GM12878 (cell line): ENCODE results near the gene FBXL19. TPM values are rescaled to one million over a fixed set of nuclear protein-coding genes. Genes with fewer than 3 reads are reported as not detected.

Experiments
- ATAC-seq: fragments of 200-7000 bp; cut with Tn5 transposase; 3 replicates; pipeline ENCODE4 v1.9.1; 2020; ENCODE audit warnings: mild to moderate bottlenecking, moderate library complexity
- BruUV-seq: library from RNA; stranded (reverse); fragments of 400-500 nt; replicated peaks from 2 replicates; lab custom pipeline; 2021; lab: Mats Ljungman, UMichigan
- CTCF ChIA-PET: fragments of 300-600 bp; sonication (Branson Sonifier 250); formaldehyde crosslinking; extraction: SDS; loops from one replicate; lab custom pipeline; 2021; ENCODE audit warnings: inconsistent platforms; lab: Yijun Ruan, JAX
- POLR2A ChIA-PET: fragments of 350-600 bp; formaldehyde crosslinking; extraction: SDS; loops from one replicate; lab custom pipeline; 2021; ENCODE audit warnings: inconsistent platforms; lab: Charles Lee
- RAD21 ChIA-PET: fragments of 300-600 bp; sonication (Branson Sonifier 250); formaldehyde crosslinking; loops from one replicate; lab custom pipeline; 2023; ENCODE audit warnings: antibody characterized with exemption; ENCODE audit not compliant: unreplicated experiment; lab: Charles Lee
- SMC1A ChIA-PET: fragments of 300-600 bp; sonication (Branson Sonifier 250); formaldehyde crosslinking; loops from one replicate; lab custom pipeline; 2023; ENCODE audit not compliant: unreplicated experiment, uncharacterized antibody; lab: Charles Lee
- DNase-seq: peaks from one replicate; pipeline ENCODE4 v3.0.0-alpha.2; 2011; ENCODE audit warnings: low read depth, low spot score
- FAIRE-seq: peaks from 3 replicates; lab custom pipeline; 2011; peaks lifted over from hg19 to GRCh38; lab: Jason Lieb, UNC
- H2AFZ ChIP-seq: 2 replicates; pipeline ENCODE4 v1.6.0; 2011; ENCODE audit warnings: low read depth, low read length, control low read depth; ENCODE audit not compliant: control insufficient read depth
- H3K27ac ChIP-seq: 2 replicates; pipeline ENCODE4 v1.5.1; 2011; ENCODE audit warnings: control low read depth; ENCODE audit not compliant: control insufficient read depth, insufficient read depth
- H3K27me3 ChIP-seq, 2 experiments: replicated peaks in 1 of 2; 2 replicates each; pipeline versions ENCODE4 v1.6.0 to v1.6.1; 2011; ENCODE audit warnings: low read length in 1 of 2; ENCODE audit not compliant: control insufficient read depth in 2 of 2, insufficient read depth in 2 of 2
- H3K36me3 ChIP-seq, 2 experiments: 2 replicates each; pipeline ENCODE4 v1.5.1; 2011; ENCODE audit warnings: low read length in 1 of 2; ENCODE audit not compliant: control insufficient read depth in 2 of 2, insufficient read depth in 2 of 2
- H3K4me1 ChIP-seq: 2 replicates; pipeline ENCODE4 v1.6.1; 2011; ENCODE audit warnings: mild to moderate bottlenecking, low read length, moderate library complexity, mixed read lengths; ENCODE audit not compliant: control insufficient read depth, insufficient read depth
- H3K4me2 ChIP-seq: 2 replicates; pipeline ENCODE4 v1.6.0; 2011; ENCODE audit warnings: control low read depth; ENCODE audit not compliant: control insufficient read depth, insufficient read depth
- H3K4me3 ChIP-seq: fragments of 200-600 bp; sonication (generic); 2 replicates; pipeline ENCODE4 v1.5.1; 2016
- H3K79me2 ChIP-seq: 2 replicates; pipeline ENCODE4 v1.6.0; 2011; ENCODE audit warnings: low read length; ENCODE audit not compliant: control insufficient read depth, insufficient read depth
- H3K9ac ChIP-seq: 2 replicates; pipeline ENCODE4 v1.8.0; 2011; ENCODE audit warnings: low read length, control low read depth, mixed read lengths; ENCODE audit not compliant: control insufficient read depth, insufficient read depth
- H3K9me3 ChIP-seq: replicated peaks from 3 replicates; pipeline ENCODE4 v1.5.1; 2011; ENCODE audit warnings: mild to moderate bottlenecking, low read length; ENCODE audit not compliant: control insufficient read depth, insufficient read depth
- H4K20me1 ChIP-seq: 2 replicates; pipeline ENCODE4 v1.6.0; 2011; ENCODE audit not compliant: control insufficient read depth, insufficient read depth
- ATF7 ChIP-seq: fragments of 450-650 bp; IDR thresholded peaks from 2 replicates; pipeline ENCODE4 v1.6.1; 2016; ENCODE audit warnings: low read depth, mild to moderate bottlenecking
- CREM ChIP-seq: IDR thresholded peaks from 2 replicates; pipeline ENCODE4 v1.6.1; 2014; ENCODE audit warnings: antibody characterized with exemption, low read depth
- ELK1 ChIP-seq: IDR thresholded peaks from 2 replicates; pipeline ENCODE4 v1.6.1; 2012; ENCODE audit warnings: low read depth, low read length, improper control_type of control experiment
- HDAC6 ChIP-seq: fragments of 200-600 bp; sonication (generic); IDR thresholded peaks from one replicate; pipeline ENCODE4 v1.8.0; 2017; ENCODE audit warnings: antibody characterized with exemption; ENCODE audit not compliant: unreplicated experiment
- JUND ChIP-seq: IDR thresholded peaks from 2 replicates; pipeline ENCODE4 v1.6.1; 2012; ENCODE audit warnings: low read depth, mild to moderate bottlenecking, low read length, improper control_type of control experiment, moderate library complexity
- KDM1A ChIP-seq: fragments of 200-600 bp; sonication (generic); IDR thresholded peaks from 2 replicates; pipeline ENCODE4 v1.6.1; 2016; ENCODE audit warnings: borderline replicate concordance
- NR2C1 ChIP-seq: fragments of 450-650 bp; IDR thresholded peaks from 2 replicates; pipeline ENCODE4 v1.6.1; 2017; ENCODE audit warnings: antibody characterized with exemption, mild to moderate bottlenecking, moderate library complexity
- POLR2AphosphoS2 ChIP-seq: IDR thresholded peaks from 2 replicates; pipeline ENCODE4 v1.6.1; 2011; ENCODE audit warnings: low read depth, mild to moderate bottlenecking, low read length, improper control_type of control experiment, moderate library complexity
- TCF7 ChIP-seq: IDR thresholded peaks from 2 replicates; pipeline ENCODE4 v1.6.1; 2014; ENCODE audit warnings: antibody characterized with exemption, borderline replicate concordance
- ZNF217 ChIP-seq: fragments of 450-650 bp; IDR thresholded peaks from 2 replicates; pipeline ENCODE4 v1.6.1; 2017; ENCODE audit warnings: antibody characterized with exemption, mild to moderate bottlenecking
- in situ Hi-C: fragments of 300-500 bp; cut with MboI; formaldehyde crosslinking; loops from 9 replicates; pipeline ENCODE4 v1.14.3; 2018; ENCODE audit warnings: mixed read lengths
- intact Hi-C: fragments of 100-400 bp; cut with micrococcal nuclease; formaldehyde crosslinking; loops from one replicate; pipeline ENCODE4 v1.14.2; 2022; ENCODE audit not compliant: unreplicated experiment
- polyA plus RNA-seq, 11 experiments: library from polyadenylated mRNA; depleted of rRNA in 4 of 11; unstranded in 6 of 11; stranded (reverse) in 5 of 11; fragments of >200 nt; fragmentation: Nextera tagmentation in 4 of 11; fragmentation: Illumina TruSeq in 1 of 11; extraction: Ambion mirVana in 4 of 11; extraction: Trizol in 1 of 11; gene quantifications; 1 replicate in 1 of 11; 2 replicates in 10 of 11; pipeline versions ENCODE4 v1.2.1 to v1.2.3, GENCODE V29; 2011 to 2016; ENCODE audit warnings: inconsistent platforms in 2 of 11, missing spikeins in 2 of 11, low read depth in 1 of 11
- total RNA-seq, 4 experiments: library from RNA; depleted of rRNA in 3 of 4; stranded (reverse); fragments of >200 nt in 3 of 4; fragmentation: Illumina TruSeq in 1 of 4; extraction: Trizol in 1 of 4; gene quantifications; 2 replicates each; pipeline versions ENCODE4 v1.2.1 to v1.2.3, GENCODE V29; 2013 to 2021

FBXL19 gene
- total and polyA plus RNA-seq, 10 of the 15 experiments (the other 5 are each of a cell fraction or from before 2014, with no cell fraction given) = 0.02 to 32.1 (median 6.8) TPM; not detected in 1

DNA sequence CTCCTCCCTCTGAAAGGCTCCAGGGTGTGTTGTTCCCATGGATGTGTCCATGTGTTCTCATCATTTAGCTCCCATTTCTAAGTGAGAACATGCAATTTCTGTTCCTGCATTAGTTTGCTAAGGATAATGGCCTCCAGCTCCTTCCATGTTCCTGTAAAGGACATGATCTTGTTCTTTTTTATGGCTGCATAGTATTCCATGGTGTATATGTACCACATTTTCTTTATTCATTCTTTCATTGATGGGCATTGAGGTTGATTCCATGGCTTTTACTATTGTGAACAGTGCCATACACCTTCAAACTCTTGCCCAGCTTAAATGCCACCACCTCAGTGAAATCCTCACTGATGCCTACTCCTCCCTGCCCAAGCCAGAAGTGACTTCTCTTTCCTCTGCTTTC lies 21.0 kb downstream of the FBXL19 start:
- no peak for DNase-seq
- Histone ChIP-seq H3K79me2 (peaks cover 5% of the 10 kb centered on the region), H3K9ac (no peak overlapping the region), H2AFZ (no peak overlapping the region), H3K27me3 (no peaks in the 10 kb centered on the region), H3K27ac (no peak overlapping the region), H3K36me3 (peaks cover 1 to 7% of the 10 kb centered on the region in 2 experiments; a peak in 2 of 4 replicates), H3K4me3 (no peak overlapping the region), H3K9me3 (no peaks in the 10 kb centered on the region), H3K4me2 (no peak overlapping the region), H3K4me1 (peaks cover 9% of the 10 kb centered on the region), H4K20me1 (no peaks in the 10 kb centered on the region)
- ChIA-PET POLR2A (interaction anchor here (0.6 kb wide), 1 partner anchor 227 kb away, joined by 6 read pairs; no protein-coding TSS in a partner anchor), RAD21 (interaction anchor here (1.4 kb wide), 1 partner anchor 43 kb away, joined by 5 read pairs; no protein-coding TSS in a partner anchor), SMC1A (interaction anchor here (0.7 to 1.2 kb wide), 2 partner anchors 43 to 129 kb away, joined by 3 read pairs; no protein-coding TSS in a partner anchor), CTCF (interaction anchor here (1.0 to 5.0 kb wide), 5 partner anchors 10 to 414 kb away, joined by 3 to 60 read pairs (median 4); no protein-coding TSS in a partner anchor)
- no peak for FAIRE-seq
- ATAC-seq = no peak
- TF ChIP-seq NR2C1 = no peak
- no peak for TF ChIP-seq KDM1A
- TF ChIP-seq HDAC6 = no peak
- no peak for TF ChIP-seq TCF7
- TF ChIP-seq ZNF217 = no peak
- no peak for TF ChIP-seq ATF7
- no peak for TF ChIP-seq ELK1
- no peak for TF ChIP-seq CREM
- TF ChIP-seq JUND = no peak
- TF ChIP-seq POLR2AphosphoS2 = no peak
- in situ Hi-C loops (no loop called here), intact Hi-C loops (no loop called here)
- no TSS peak for BruUV-seq
